ENCODE measurements around the gene SPEN.

Gene SPEN

DNA sequence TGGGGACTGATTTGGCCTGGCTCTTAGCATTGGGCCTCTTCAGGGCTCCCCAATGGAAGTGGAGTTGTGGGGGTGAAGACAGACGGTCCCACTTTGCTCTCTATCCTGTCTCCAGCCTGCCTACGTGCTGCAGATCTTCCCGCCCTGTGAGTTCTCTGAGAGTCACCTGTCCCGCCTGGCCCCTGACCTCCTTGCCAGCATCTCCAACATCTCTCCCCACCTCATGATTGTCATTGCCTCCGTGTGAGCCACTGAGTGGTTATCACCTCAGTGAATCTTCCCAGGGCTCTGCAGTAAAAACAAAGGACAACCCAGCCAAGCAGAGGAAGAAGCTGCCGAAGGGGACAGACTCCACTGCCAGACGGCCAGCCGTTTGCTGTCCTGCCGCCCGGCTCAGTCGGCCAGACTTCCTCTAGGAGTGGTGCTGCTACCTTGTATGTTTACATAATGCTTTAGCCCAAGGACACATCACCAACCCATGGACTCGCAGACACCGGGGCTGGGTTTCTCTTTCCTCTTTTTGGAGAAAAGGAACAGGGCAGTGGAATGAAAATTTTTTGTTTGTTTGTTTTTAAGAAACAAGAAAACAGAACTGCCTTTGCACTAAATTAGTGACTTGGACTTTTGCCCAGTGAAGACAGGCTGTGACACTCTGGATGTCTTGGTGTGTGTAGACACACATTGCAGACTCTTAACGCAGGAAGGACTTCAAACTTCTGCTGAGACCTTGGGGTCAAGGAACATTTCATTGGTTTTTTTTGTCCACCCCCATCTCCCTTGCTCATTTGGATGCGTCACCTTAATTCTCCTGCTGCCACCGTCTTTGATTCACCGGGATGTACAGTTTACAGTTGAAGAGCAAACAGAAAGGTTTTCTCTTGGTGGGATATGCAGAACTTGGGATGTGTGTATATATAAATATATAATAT, 91.9 kb downstream of the SPEN start:
- DNase-seq, result no peak

DNA sequence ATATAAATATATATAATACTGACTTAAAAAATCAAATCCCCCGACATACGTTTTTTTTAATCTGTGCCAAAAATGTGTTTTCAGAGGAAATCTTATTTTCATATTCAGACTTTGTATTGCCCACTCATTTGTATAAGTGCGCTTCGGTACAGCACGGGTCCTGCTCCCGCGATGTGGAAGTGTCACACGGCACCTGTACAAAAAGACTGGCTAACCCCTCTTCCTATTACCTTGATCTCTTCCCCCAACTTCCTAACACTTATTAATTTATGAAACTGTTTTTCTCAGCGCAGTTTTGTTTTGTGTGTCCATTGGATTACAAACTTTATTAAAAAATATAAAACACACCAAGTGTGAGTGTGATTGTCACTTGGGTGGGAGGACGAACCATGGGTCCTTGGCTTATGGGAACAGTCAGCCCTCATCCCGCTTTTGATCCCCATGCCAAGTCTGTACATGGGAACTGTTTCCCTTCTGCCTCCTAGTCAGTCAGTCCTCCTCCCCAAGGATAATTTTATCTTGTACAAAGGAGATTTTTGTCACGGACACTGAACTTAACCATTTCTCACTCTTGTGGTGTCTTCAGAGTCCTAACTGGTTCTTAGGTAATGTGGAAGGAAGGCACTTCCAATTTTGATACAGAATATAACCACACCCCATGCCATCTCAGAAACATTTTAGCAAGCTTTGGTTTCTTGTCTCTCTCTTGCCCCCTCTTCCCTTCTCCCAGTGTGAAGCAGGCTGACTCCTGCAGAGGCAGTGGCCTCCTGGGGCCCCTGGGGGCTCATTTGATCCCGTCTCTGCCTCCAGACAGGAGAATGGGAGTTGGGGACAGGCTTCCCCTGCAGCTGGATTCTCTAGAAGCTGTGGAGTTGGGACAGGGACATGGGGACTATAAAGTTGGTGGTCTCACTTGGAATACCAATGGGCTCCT, 92.9 kb downstream of the SPEN start:
- DNase-seq, result no peak

DNA sequence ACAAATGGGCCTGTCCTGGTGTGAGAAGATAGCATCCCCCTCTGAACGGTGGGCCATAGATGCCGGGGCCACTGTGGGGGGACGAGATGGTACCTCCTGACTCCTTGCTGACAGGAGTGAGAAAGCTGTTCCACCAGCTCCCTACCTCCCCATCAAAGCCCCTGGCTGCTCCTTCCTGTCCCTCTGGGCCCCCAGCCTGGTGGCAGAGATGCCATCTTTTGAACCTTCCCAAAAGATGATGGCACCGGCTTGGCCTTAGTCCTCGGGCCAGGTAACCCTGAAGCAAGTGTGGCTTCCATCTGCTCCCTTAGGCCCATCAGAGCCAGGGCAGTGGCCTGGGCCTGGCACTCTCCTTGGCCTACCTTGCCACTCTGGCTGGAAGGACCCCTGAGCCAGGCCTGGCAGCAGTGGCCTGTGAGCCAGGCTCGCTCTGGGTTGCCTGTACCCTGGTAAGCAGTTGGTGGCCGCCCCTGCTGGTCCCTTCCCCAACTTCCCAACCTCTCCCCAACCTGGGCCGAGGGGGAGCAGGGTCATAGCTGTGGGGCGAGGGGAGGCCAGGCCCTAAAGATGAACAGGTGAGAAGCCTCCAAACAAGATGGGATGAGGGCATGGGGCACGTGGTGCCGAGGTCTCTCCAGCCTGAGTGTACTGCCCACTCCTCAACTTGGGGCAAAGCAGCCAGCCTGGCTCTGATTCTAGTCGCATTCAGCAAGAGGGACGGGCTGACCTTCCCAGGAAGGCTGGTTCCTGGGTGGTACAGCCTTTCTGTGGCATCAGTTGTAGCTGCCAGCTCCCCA, 93.7 kb downstream of the SPEN start:
- no peak for DNase-seq

DNA sequence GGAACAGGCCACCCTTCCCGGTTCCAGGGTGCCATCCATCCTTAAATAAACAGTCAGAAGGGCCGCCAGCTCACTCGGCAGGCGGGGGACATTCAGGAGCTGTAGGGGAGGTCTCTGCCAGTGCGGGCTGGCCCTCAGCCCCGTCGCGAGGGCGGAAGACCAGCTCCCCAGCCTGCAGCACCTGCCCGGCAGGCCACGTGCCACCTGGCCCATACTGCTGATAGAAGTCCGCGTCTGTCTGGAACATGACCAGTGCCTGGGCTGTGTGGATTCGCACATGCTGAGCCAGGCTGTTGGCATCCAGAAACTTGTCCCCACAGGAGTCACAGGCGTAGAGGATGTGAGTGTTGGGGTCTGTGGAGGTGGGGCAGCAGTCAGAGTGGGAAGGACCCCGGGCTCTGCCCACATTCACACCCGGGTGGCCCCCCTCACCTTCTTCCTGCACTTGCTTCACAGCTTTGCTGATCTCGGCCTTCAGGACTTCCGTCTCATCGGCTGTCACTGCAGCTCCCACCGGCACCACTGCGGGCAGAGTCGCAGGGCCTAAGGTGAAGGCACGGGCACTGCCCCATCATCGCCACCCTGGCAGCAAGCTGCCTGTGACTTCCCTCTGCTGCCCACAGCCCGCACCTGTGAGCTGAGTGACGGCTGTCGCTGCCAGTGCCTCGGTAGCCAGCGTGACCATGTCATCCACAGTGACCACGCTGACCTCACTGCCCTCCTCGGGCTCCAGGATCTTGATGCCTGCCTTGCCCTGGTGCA, 94.6 kb downstream of the SPEN start:
- DNase-seq, result no peak

DNA sequence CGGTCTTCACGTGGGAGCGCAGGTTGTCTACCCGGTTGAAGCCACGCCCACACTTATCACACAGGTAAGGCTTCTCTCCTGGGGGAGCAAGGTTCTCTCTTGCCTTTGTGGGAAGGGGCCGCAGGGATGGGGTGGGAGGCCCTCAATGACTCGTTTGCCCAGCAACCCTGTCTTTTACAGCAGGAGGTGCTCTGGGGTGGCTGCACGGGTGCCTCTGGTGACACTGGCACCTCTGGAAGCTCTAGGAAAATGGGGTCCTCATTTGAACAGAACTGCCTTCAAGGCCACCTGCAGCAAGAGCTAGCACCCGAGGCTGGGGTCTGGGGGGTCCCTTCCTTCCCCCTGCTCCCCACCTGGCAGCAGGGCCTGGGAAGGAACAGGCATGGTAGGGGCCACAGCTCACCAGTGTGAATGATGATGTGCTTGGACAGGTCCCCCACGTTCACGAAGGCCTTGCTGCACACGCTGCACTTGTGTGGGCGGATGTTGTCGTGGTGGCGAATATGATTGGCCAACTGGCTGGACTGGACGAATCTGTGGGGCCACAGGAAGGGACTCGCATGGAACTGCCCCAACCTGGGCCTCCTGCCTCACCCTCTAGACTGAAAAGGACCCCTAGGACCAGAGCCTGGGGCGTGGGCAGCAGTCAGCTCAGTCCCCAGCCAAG, 95.3 kb downstream of the SPEN start:
- DNase-seq, result no peak

DNA sequence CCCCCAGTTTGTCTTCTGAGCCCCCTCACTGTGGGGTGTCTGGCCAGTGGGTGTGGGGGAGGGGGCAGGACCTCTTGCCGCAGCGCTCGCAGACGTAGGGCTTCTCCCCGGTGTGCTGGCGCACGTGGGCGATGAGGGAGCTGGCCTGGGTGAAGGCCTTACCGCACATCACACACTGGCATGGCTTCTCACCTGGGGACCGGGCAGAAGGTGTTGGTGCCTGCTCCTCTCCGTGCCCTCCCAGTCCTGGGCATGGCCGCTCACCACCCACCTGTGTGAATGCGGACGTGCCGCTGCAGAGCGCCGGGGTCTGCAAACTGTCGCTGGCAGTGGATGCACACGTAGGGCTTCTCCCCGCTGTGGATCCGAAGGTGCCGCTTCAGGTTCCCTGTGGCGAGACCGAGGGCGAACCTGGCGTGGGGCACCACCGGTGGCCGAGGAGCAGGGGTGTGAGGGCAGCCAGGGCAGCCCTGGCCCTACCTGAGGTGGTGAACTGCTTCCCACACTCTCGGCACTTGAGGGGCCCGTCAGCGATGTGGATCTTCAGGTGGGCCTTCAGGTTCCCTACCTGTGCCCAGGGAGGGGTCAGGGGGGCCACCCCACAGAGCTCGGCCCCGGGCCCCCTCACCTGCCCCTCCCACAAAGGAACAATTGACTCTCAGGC, 96.0 kb downstream of the SPEN start:
- no peak for DNase-seq

DNA sequence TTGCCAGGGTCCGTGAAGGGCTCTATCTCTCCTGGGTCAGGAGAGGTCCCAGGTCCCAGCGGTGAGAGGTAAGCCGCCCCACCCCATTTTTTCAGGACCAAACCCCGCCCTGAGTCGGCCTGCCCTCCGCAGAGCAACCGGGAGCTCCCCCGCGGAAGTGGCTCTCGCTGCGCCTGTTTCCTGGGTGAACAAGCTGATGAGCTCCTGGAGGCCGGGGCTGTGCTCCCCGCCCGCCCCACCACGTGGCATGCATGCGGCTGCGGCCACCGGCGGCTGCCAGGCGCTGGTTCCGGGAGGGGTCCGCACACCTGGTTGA, 96.4 kb downstream of the SPEN start:
- DNase-seq, result no peak

DNA sequence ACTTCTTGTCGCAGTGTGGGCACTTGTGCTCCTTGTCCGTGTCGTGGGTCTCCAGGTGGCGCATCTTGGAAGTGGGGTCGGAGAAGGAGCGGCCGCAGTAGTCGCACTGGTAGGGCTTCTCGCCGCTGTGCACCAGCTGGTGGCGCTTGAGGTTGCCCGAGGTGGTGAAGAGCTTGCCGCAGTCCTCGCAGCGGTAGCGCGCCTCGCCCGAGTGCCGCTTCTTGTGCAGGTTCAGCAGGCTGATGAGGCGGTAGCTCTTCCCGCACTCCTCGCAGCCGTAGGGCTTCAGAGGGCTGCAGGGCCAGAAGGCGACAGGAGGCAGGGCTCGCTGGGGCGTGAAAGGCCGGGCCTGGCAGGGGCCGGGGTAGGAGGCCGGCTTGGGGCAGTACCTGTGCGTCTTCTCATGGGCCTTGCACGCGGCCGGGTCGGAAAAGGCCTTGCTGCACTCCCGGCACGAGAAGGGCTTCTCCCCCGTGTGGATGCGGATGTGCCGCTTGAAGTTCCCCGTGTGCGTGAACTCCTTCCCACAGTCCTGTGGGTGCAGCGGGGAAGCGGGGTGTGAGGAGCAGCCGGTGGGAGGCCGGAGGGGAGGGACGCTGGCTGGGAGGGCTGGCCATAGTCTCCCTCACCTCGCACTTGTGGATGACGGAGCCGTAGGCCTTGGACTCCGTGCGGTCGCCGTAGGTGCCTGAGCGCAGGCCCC, 97.0 kb downstream of the SPEN start:
- no peak for DNase-seq

DNA sequence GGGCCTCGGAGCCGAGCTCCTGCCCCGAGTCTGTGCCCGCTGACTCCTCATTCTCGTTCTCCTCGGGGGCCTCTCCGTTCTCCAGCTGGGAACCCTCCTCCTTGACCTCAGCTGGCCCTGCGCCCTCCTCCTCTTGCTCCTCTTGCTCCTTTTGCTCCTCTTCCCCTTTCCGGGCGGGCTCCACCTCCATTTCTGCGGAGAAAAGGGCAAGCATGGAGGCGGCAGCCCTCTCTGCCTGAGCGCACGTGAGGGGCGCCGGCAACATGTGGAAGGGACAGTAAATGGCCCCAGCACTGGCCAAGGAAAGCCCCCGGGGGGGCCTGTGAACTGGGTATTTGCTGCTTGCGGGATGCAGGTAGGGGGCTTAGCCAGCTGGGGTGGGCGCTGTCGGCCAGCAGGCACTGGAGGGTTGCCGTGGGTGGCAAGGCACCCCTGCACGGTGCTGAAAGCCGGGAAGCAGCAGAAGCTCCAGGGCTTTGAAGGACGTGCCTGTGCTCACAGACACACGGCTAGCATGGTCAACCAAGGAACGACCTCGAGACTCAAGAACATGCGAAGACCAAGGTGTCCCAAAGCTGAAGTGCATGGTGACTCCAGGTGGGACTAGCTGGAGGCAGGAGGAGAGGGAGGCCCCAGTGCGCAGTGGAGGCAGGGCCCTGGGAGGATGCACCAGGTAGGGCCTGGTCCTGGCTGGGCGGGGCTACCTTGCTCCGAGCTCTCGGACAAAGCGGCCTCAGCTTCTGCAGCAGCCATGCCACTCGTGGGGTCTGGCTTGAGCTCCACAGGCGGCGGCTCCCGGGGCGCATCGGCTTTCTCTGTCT, 97.7 kb downstream of the SPEN start:
- no peak for DNase-seq

DNA sequence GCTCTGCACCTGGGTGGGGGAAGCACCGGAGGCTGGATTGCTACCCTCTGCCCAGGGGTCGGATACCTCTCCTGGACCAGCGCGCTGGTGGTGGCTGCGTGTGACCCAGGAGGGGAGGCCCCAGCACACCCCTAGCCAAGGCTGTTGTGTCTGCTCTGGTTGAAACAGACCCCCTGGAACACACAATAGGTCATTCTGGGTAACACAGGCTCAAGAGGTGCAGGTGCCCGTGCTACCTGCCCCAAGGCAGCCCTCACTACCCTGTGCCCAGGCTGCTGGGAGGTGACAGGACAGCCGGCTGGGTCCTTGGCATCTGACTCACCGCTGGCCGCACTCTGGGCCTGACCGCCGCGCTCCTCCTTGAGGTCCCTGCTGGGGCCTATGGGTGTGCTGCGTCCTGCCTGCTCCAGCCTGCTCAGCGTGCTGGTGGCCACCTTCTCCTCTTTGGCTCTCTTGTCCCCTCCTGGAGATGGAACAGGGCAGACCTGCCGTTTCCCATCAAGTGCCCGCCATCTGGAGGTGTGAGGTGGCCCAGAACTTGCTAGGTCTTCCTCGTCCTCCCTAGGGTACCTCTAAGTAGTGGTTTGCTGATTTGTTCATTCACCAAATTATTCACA, 98.4 kb downstream of the SPEN start:
- no peak for DNase-seq

DNA sequence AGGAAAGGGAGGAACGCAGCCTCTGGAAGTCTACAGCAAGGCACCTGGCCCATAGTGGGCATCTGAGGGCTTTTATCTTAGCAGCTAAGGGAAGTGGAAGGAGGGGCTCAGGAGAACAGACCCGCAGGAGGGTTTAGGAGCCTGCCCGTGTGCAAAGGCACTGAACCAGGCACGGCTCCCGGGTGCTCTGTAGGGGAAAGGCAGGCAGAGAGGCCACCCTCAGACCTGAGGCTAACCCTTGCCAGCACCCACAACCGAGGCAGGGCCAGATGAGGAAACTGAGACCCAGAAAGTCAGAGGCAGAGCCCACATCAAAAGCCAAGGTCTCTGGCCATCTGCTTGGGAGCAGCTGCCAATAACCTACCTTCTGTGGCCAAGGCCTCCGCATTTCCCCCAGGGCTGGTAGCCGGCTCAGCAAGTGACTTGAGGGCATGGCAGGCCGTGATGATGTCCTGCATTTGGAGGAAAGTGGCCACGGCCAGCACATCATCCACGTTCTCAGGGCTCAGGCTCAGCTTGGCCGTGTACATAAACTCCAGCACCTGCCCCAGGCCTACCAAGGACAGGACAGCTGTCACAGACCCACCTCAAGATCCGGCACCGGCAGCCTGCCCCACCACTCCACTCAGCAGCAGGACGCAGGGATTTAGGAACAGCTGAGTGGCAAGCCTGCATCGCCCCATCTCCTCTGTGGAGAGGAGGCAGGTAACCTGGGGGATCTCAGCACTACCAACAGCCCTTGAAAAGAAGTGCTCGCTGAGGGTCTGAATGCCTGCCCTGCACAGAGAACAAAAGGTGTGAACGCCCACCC, 99.3 kb downstream of the SPEN start:
- no peak for DNase-seq

DNA sequence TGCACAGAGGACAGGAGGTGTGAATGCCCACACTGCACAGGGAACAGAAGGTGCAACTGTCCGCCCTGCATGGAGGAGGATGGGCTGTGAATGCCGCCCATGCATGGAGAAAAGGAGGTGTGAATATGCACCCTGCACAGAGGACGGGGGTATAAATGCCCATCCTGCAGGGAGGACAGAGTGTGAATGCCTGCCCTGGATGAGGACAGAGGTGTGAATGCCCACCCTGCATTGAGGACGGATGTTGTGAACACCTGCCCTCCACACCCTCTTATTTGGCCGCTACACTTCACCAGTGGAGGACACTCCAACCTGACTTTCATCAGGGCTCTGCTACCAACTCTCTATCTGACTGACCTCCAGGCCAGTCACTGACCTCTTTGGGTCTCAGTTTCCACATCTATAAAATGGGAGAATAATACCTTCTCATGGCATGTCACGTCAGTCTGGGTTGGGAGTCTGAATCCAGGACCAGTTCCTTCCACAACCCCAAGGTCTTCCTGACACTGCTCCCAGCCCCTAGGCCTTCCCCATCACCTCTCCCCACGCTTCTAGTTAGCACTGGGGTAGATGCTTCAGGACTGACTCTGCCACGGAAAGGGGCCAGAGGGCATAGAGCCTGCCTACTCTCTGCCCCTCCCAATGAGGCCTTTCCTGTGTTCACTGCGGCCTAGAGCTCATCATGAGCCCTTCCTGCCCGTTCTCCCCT, 100.0 kb downstream of the SPEN start:
- DNase-seq, result no peak

DNA sequence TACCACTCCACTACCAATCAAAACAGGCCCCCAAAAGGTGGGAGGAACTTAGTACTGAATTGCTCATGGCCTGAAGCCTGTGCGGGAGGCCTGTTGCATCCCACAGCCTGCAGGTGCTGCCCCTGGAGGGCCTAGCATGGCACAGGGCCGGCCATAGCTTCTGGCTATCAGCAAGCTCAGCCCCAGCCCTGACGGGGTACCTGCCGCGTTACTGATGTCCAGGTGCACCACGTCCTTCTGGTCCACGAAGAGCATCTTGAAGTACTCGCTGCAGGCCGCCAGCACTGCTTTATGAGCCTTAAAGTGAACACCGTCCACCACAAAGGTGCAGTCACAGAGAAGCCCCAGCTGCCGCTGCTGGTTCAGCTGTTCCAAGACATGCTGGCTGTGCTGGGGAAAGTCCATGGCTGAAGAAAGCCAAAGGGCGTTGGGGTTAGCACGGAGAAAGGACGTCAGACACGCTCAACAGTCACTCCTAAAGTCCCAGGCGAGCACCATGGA, 100.6 kb downstream of the SPEN start:
- DNase-seq, result no peak

DNA sequence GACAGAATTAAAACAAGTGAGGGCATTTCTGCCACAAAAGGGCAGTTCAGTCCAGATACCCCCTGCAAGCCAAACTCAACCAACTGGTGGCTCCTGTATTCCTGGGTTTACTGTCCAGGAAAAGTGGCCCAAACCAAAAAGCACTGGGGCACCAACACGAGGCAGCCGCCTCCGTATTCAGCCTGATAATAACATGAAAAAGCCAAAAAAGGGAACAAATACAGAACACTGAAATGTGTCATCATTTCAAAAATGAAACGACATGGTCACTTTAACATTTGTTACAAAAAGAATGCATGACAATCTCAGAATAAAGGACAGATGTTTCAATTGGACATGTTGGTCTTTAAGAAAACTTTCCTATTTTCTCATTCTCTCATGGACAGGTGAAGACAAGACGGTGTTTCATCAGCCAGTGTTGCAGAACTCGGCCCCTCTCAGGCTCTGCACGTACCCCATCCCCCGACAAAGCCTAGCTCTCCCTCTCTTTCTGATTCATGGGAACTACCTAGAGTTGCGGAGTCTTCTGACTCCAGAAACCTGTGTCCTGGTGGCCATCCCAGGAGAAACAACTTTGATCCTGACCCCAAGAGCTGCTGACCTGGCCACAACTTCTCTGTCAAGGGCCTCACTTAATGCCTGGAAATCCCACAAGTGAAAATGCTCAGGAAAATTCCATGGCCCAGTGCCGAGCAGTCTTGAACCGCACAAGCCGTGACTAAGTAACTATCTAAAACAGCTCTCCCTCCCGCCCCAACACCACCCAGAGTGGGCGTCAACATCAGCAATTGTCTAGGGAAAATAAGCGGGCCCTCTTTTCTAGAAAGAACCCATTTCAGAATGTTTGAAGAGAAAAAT, 101.3 kb downstream of the SPEN start:
- DNase-seq, result no peak

DNA sequence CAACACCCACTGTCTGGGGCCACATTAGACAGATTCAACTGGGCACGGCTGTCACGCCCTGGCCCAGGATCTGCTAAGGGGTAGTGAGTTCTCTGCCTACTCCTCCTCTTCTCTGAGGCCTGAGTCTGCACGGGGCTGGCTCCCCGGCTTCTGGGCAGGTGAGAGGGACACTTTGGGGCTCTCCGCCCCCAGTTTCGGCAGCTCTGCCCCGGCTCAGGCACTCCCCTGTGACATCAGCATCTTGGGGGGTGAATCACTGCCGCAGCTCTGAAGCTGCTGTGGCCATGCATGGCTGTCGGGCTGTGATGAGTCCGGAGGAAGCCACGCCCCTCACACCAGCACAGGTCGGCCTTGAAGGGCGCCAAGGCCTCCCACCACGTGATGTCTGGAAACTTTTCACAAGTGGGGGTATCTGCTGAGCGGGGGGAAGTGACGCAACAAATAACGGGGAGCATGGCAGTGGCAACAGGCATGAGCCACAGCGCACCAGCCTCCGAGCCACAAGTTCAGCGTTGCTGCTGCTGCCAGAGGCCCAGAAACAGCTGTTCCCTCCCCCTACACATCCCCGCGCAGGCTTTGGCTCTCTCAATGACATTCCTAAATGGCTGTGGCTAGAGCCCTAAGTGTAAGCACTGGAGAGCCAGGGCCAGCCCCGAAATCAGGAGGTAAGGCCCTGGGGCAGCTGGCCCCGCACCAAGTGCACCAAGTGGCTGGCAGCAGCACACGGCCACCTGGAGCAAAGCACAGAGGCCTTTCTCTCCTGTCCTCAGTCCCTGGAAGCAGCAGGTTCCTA, 102.1 kb downstream of the SPEN start:
- no peak for DNase-seq

DNA sequence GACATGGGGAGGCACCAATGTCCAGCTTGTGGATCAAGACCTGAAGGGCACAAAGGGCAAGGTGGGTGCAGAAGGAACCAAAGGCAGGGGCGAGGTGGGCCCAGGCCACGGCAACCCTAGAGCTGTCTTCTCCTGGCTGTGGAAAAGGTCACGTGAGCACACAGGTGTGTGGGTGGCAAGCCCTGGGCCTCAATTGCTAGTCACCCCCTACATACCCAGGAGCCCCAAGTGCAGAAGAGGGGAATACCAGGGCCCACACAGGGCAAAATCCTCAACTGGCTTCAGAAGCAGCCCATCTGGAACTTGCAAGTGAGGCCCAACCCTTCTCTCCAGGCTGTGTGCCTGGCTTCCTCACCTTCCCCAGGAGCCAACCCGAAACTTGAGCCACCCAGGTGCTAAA, 102.8 kb downstream of the SPEN start:
- no peak for DNase-seq

Measured in COR-L47 (cell line).